K562 (cell line): Measurements from ENCODE around the gene MRGPRF.

Source experiments
- GABPA ChIP-seq: fragments of 200-800 bp; sonication (Bioruptor generic); conservative IDR thresholded peaks from 2 replicates; pipeline ENCODE4 v1.6.1; 2016; ENCODE audit warnings: low read depth, missing genetic modification characterization, missing compliant biosample characterization
- NR4A1 ChIP-seq, 2 experiments: fragments of 250-450 bp in 1 of 2; fragments of 450-650 bp in 1 of 2; sonication (Bioruptor Pico) in 1 of 2; IDR thresholded peaks; 2 replicates each; pipeline versions ENCODE4 v1.4.0 to v1.6.1; 2016 to 2020; ENCODE audit warnings: mild to moderate bottlenecking in 2 of 2, missing compliant biosample characterization in 1 of 2, missing genetic modification characterization in 1 of 2, moderate library complexity in 1 of 2
- RNF2 ChIP-seq: sonication (generic); IDR thresholded peaks from 2 replicates; pipeline ENCODE4 v1.6.1; 2016
- TEAD4 ChIP-seq, 2 experiments: sonication (generic) in 1 of 2; formaldehyde crosslinking in 1 of 2; IDR thresholded peaks; 2 replicates each; pipeline versions ENCODE4 v1.6.1 to v1.8.0; 2012 to 2022; ENCODE audit warnings: borderline replicate concordance in 1 of 2, inconsistent platforms in 1 of 2, low read length in 1 of 2, mild to moderate bottlenecking in 1 of 2, missing genetic modification reagents in 1 of 2
- TRIM24 ChIP-seq, 2 experiments: fragments of 450-650 bp; IDR thresholded peaks; 2 replicates each; pipeline ENCODE4 v1.6.1; 2016

DNA sequence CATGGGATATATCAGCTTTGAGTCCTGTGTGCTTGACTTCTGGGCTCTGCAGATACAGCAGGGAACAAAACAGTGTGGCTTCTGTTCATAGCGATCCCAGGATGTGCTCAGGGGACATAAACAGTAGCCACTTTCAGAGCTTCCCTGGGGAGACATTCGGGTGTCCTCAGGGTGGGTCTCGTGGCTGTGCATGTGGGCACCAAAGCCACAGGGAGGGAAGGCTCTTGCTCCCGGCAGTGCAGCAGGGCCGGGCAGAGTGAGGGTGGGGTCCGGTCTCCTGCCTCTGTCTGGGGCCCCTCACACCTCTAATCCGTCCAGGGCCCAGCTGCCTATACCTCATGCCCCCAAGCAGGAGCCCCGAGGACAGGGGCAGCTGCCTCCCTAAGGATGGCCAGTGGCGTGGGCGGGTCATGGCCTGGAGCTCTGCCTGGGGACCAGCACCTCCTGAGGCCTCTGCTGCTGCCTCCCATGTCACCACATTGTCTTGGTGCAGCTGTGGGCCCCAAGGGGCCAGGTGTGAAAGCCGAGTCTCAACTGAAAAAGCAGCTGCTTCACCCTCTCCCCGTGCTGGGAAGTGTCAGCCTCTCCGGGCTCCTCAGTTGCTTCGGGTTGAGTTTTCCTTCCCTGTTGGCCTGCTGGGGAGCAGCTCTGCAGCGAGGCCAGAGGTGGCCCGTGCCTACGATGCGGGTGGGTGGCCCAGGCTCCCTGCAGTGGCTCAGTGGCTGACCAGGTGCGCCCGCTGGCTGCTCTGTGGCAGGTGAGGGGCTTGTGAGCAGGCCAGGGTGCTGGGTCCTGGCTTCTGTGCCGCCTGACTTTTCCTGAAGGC is 39.5 kb upstream of the MRGPRF start:
- TF ChIP-seq TRIM24 (IDR thresholded peaks at IDR 0.05): no peak
- TF ChIP-seq TEAD4 (IDR thresholded peaks at IDR 0.05; ENCODE audit: low read length): no peak
- TF ChIP-seq TEAD4 (CRISPR knock-in tag; IDR thresholded peaks at IDR 0.05; ENCODE audit: borderline replicate concordance): no peak
- TF ChIP-seq GABPA: no peak
- no peak for TF ChIP-seq NR4A1 (CRISPR knock-in tag; IDR thresholded peaks at IDR 0.05)
- no peak for TF ChIP-seq NR4A1 (tag; IDR thresholded peaks at IDR 0.05)
- no peak for TF ChIP-seq RNF2
